Uterine smooth muscle cell (primary cell): Measurements from ENCODE around the gene CD2BP2. TPM values are rescaled to one million over a fixed set of nuclear protein-coding genes. Genes with fewer than 3 reads are reported as not detected.

Experiments used
- total RNA-seq: library from RNA; depleted of rRNA; stranded (reverse); fragments of >200 nt; gene quantifications from 2 replicates; pipeline ENCODE4 v1.2.3, GENCODE V29; 2014

CD2BP2 gene
- 37.9 and 41.6 TPM in 2 replicates for total RNA-seq

GRCh38 chr16:30355144-30355953, at the start of gene CD2BP2:
CD2BP2 (minus strand) TSS chr16:30355308; CDS start chr16:30354681, 627 bp downstream.

GRCh38 chr16:30395155-30395991, 40.3 kb upstream of the CD2BP2 start, which contains the start of gene ZNF48:
ZNF48 (plus strand) TSS chr16:30395420; CDS start chr16:30395795, 375 bp downstream.

GRCh38 chr16:30382111-30382881, 27.2 kb upstream of the CD2BP2 start, which contains the start of gene SEPTIN1:
SEPTIN1 (minus strand) TSS chr16:30382561; CDS start chr16:30382542, 19 bp downstream.

GRCh38 chr16:30374538-30374937, 19.4 kb upstream of the CD2BP2 start, which contains the start of gene MYL11:
MYL11 (plus strand) TSS chr16:30374802; CDS start chr16:30374858, 56 bp downstream.

GRCh38 chr16:30370456-30371247, 15.5 kb upstream of the CD2BP2 start, which contains the start of gene TBC1D10B:
TBC1D10B (minus strand) TSS chr16:30370494; CDS start chr16:30370183, 311 bp downstream.

Other genes starting within 250 kb of the CD2BP2 start
- 0.55 and 1.1 TPM in 2 replicates for gene GDPD3, start 241.8 kb downstream of the CD2BP2 start, total RNA-seq
- gene MAPK3, start 232.1 kb downstream of the CD2BP2 start, total RNA-seq, result 28.6 and 32.9 TPM in 2 replicates
- 2.7 and 2.9 TPM in 2 replicates for gene CORO1A, start 171.7 kb downstream of the CD2BP2 start, total RNA-seq
- 67.1 and 198 TPM in 2 replicates for gene BOLA2B, start 161.6 kb downstream of the CD2BP2 start, total RNA-seq
- gene SLX1A, start 161.4 kb downstream of the CD2BP2 start, total RNA-seq, result 19.5 and 27.0 TPM in 2 replicates
- 3.4 and 4.5 TPM in 2 replicates for gene SULT1A3, start 156.1 kb downstream of the CD2BP2 start, total RNA-seq
- gene NPIPB13, start 106.8 kb downstream of the CD2BP2 start, total RNA-seq, result 0.33 and 0.75 TPM in 2 replicates
- gene TBC1D10B, start 15.2 kb upstream of the CD2BP2 start, total RNA-seq, result 34.7 and 40.4 TPM in 2 replicates
- gene MYL11, start 19.5 kb upstream of the CD2BP2 start, total RNA-seq, result 0.75 TPM in 1 of 2 replicates, not detected in the other
- gene SEPTIN1, start 27.3 kb upstream of the CD2BP2 start, total RNA-seq, result 0.25 TPM in 1 of 2 replicates, not detected in the other
- gene ZNF48, start 40.1 kb upstream of the CD2BP2 start, total RNA-seq, result 6.0 and 8.2 TPM in 2 replicates
- gene ZNF771, start 52.3 kb upstream of the CD2BP2 start, total RNA-seq, result 14.2 and 17.1 TPM in 2 replicates
- gene DCTPP1, start 74.7 kb upstream of the CD2BP2 start, total RNA-seq, result 12.9 and 25.0 TPM in 2 replicates
- gene SEPHS2, start 90.6 kb upstream of the CD2BP2 start, total RNA-seq, result 16.5 and 26.6 TPM in 2 replicates
- not detected in 2 replicates for gene ITGAL, start 117.4 kb upstream of the CD2BP2 start, total RNA-seq
- 20.3 and 21.6 TPM in 2 replicates for gene ZNF768, start 171.3 kb upstream of the CD2BP2 start, total RNA-seq
- 6.5 and 10.6 TPM in 2 replicates for gene ZNF747, start 179.6 kb upstream of the CD2BP2 start, total RNA-seq
- 5.4 and 5.6 TPM in 2 replicates for gene ZNF764, start 203.1 kb upstream of the CD2BP2 start, total RNA-seq
- gene ZNF688, start 216.4 kb upstream of the CD2BP2 start, total RNA-seq, result 8.9 and 10.3 TPM in 2 replicates
- 7.5 and 12.1 TPM in 2 replicates for gene ZNF785, start 230.4 kb upstream of the CD2BP2 start, total RNA-seq